ENCODE results near the gene EPAS1.

Gene EPAS1

DNA sequence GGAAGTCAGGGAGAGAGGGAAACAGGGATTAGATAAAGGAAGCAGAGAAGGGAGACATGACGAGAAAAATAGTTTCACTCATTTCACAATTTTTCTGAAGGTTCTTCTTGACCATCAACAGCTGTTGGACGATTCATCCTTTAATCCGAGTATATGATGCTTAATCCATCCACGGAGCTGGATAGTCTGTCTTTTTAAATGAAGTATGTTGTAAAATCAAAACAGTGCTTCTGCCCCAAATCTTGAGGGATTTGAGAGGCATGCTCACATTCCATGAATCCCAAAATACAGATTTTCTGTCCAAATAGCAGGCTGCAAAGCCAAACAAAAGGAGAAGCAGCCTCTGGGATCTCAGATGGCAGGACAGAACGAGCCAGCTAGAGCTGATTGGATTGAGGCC, 47.5 kb downstream of the EPAS1 start:
- Histone ChIP-seq H3K9me3 (ENCODE audit: control insufficient read depth, insufficient read depth, low read depth, low read length) (no peaks in the 10 kb centered on the region), H3K27ac (ENCODE audit: low read depth, low read length) (no peak overlapping the region), H3K27me3 (ENCODE audit: control insufficient read depth, insufficient read depth, low read length) (no peaks in the 10 kb centered on the region), H3K4me1 (ENCODE audit: control insufficient read depth, insufficient read depth, low read length) (no peaks in the 10 kb centered on the region), H3K36me3 (ENCODE audit: control insufficient read depth, insufficient read depth, low read length) (no peaks in the 10 kb centered on the region), H3K9ac (ENCODE audit: low read length) (no peak overlapping the region), H3K4me3 (ENCODE audit: low read depth, low read length) (no peak overlapping the region)

DNA sequence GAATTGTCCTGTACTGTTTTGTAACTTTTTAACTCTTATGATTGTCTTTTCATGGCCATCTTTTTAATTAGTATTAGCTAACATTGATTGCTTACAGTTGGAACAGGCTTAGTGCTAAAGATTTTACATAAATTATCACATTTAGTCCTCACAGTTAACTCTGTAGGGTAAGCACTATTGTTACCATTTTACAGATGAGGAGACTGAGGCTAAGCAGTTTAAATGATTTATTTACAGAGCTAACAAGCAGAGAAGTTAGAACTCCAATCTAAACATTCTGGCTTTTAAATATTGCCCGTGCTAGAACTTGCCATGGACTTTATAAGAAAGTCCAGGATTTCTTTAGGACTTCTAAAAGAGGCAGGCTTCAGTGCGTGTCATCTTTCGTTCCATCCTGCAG, 48.6 kb downstream of the EPAS1 start:
- no peak overlapping the region for H3K27ac ChIP-seq (ENCODE audit: low read depth, low read length)
- no peaks in the 10 kb centered on the region for H3K4me1 ChIP-seq (ENCODE audit: control insufficient read depth, insufficient read depth, low read length)
- no peaks in the 10 kb centered on the region for H3K27me3 ChIP-seq (ENCODE audit: control insufficient read depth, insufficient read depth, low read length)
- no peak overlapping the region for H3K4me3 ChIP-seq (ENCODE audit: low read depth, low read length)
- no peaks in the 10 kb centered on the region for H3K9me3 ChIP-seq (ENCODE audit: control insufficient read depth, insufficient read depth, low read depth, low read length)
- H3K9ac ChIP-seq (ENCODE audit: low read length), result no peak overlapping the region
- no peaks in the 10 kb centered on the region for H3K36me3 ChIP-seq (ENCODE audit: control insufficient read depth, insufficient read depth, low read length)

DNA sequence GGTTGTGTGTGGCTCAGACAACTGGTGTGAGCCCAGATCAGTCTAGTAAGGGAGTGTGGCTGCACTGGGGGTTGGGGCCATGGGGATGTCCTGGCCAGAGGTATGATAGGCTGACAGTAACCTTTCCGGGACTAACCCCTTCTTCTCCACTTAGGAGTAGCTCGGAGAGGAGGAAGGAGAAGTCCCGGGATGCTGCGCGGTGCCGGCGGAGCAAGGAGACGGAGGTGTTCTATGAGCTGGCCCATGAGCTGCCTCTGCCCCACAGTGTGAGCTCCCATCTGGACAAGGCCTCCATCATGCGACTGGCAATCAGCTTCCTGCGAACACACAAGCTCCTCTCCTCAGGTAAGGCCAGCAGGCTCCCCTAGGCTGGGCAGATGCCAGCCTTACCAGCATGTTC, 49.5 kb downstream of the EPAS1 start:
- Histone ChIP-seq H3K4me1 (ENCODE audit: control insufficient read depth, insufficient read depth, low read length) (no peaks in the 10 kb centered on the region), H3K27me3 (ENCODE audit: control insufficient read depth, insufficient read depth, low read length) (no peaks in the 10 kb centered on the region), H3K36me3 (ENCODE audit: control insufficient read depth, insufficient read depth, low read length) (no peaks in the 10 kb centered on the region), H3K27ac (ENCODE audit: low read depth, low read length) (no peak overlapping the region), H3K9ac (ENCODE audit: low read length) (no peak overlapping the region), H3K9me3 (ENCODE audit: control insufficient read depth, insufficient read depth, low read depth, low read length) (no peaks in the 10 kb centered on the region), H3K4me3 (ENCODE audit: low read depth, low read length) (no peak overlapping the region)

DNA sequence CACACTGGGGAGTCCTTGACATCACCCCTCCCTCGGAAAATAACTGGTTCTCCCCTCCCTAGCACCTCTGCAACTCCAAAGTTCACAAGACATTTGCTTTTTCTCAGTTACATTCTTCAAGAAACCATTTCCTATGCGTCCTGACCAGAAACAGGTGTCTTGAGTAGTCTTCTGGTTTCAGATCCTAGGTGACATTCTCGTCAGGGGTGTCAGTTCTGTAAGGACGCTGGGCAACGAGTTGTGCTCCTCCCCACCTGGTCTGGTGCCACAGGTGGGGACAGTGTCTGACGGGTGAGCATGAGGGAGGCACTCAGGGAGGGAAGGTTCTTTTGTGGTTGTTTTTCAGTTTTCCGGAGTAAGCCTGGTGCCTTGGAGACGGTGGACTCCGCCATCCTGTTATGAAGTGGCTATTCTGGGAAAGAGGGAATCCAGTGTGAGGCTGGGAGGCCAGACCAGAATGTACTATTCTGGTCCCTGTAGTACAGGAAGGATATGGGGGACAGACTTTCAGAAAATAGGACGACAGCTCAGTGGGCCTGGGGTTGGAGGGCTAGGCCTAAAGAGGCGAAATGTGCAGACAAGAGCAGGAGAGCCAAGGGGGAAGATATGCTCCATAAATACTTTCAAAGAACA, 50.6 kb downstream of the EPAS1 start:
- Histone ChIP-seq H3K9ac (ENCODE audit: low read length) (no peak overlapping the region), H3K27me3 (ENCODE audit: control insufficient read depth, insufficient read depth, low read length) (no peaks in the 10 kb centered on the region), H3K4me1 (ENCODE audit: control insufficient read depth, insufficient read depth, low read length) (no peaks in the 10 kb centered on the region), H3K27ac (ENCODE audit: low read depth, low read length) (no peak overlapping the region), H3K4me3 (ENCODE audit: low read depth, low read length) (no peak overlapping the region), H3K9me3 (ENCODE audit: control insufficient read depth, insufficient read depth, low read depth, low read length) (no peaks in the 10 kb centered on the region), H3K36me3 (ENCODE audit: control insufficient read depth, insufficient read depth, low read length) (no peaks in the 10 kb centered on the region)

DNA sequence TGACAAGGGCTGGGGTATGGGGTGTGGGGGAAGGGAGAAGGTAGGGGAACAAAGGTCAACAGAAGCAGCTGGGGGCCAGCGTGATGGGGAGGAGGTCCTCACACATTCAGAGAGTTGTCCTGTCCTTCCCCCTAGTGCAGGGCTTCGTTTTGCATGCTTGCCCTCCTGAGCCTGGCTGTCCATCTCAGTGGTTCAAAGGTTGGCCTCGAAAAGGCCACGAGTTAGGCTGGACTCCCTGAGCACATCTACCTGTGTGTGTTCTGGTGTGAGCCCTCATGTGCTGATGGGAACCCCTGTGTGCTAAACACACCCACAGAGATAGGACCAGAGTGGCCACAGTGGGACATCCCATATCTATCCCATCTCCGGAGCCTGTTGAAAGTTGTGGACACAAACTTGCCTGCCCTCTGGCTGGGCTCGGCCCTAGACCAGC, 51.9 kb downstream of the EPAS1 start:
- H3K27ac ChIP-seq (ENCODE audit: low read depth, low read length), result no peak overlapping the region
- no peaks in the 10 kb centered on the region for H3K36me3 ChIP-seq (ENCODE audit: control insufficient read depth, insufficient read depth, low read length)
- H3K9me3 ChIP-seq (ENCODE audit: control insufficient read depth, insufficient read depth, low read depth, low read length), result no peaks in the 10 kb centered on the region
- H3K9ac ChIP-seq (ENCODE audit: low read length), result no peak overlapping the region
- no peak overlapping the region for H3K4me3 ChIP-seq (ENCODE audit: low read depth, low read length)
- H3K4me1 ChIP-seq (ENCODE audit: control insufficient read depth, insufficient read depth, low read length), result no peaks in the 10 kb centered on the region; the same call in 1 of the 2 replicates
- no peaks in the 10 kb centered on the region for H3K27me3 ChIP-seq (ENCODE audit: control insufficient read depth, insufficient read depth, low read length)

- no peak overlapping the region for H3K9ac ChIP-seq (ENCODE audit: low read length)
Observed at GRCh38 chr2:46350029-46350689, 53.0 kb downstream of the EPAS1 start.

GRCh38 chr2:46351098-46351749, 54.0 kb downstream of the EPAS1 start:
- H3K27ac ChIP-seq (ENCODE audit: low read depth, low read length), result no peak overlapping the region
- H3K36me3 ChIP-seq (ENCODE audit: control insufficient read depth, insufficient read depth, low read length), result no peaks in the 10 kb centered on the region
- H3K9ac ChIP-seq (ENCODE audit: low read length), result no peak overlapping the region
- H3K4me1 ChIP-seq (ENCODE audit: control insufficient read depth, insufficient read depth, low read length), result no peaks in the 10 kb centered on the region; the same call in 1 of the 2 replicates
- H3K27me3 ChIP-seq (ENCODE audit: control insufficient read depth, insufficient read depth, low read length), result no peaks in the 10 kb centered on the region
- no peak overlapping the region for H3K4me3 ChIP-seq (ENCODE audit: low read depth, low read length)
- H3K9me3 ChIP-seq (ENCODE audit: control insufficient read depth, insufficient read depth, low read depth, low read length), result no peaks in the 10 kb centered on the region

More at GRCh38 chr2:46350029-46350689, 53.0 kb downstream of the EPAS1 start:
- Histone ChIP-seq H3K9me3 (ENCODE audit: control insufficient read depth, insufficient read depth, low read depth, low read length) (no peaks in the 10 kb centered on the region), H3K27me3 (ENCODE audit: control insufficient read depth, insufficient read depth, low read length) (no peaks in the 10 kb centered on the region), H3K36me3 (ENCODE audit: control insufficient read depth, insufficient read depth, low read length) (no peaks in the 10 kb centered on the region), H3K4me1 (ENCODE audit: control insufficient read depth, insufficient read depth, low read length) (no peaks in the 10 kb centered on the region; the same call in 1 of the 2 replicates), H3K4me3 (ENCODE audit: low read depth, low read length) (no peak overlapping the region), H3K27ac (ENCODE audit: low read depth, low read length) (no peak overlapping the region)

DNA sequence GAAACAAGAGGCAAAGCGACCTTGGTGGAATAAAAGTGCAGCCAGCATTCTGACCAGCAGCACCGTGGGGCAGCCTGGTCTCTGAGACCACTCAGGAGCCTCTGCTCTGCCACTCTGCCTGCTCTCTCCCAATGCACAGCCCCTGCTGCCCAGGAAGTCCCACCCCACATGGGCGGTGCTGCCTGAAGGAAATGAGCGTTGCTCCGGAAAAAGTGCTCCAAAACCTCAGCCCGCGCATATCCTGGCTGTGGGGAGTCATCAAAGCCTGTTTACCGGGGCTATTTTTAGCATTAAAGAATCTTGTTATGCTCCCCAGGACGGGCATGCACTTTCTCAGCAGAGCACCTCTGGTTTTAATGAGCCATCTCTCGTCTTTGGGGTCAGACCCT, 54.5 kb downstream of the EPAS1 start:
- no peak overlapping the region for H3K4me3 ChIP-seq (ENCODE audit: low read depth, low read length)
- H3K9ac ChIP-seq (ENCODE audit: low read length), result no peak overlapping the region
- H3K36me3 ChIP-seq (ENCODE audit: control insufficient read depth, insufficient read depth, low read length), result no peaks in the 10 kb centered on the region
- H3K4me1 ChIP-seq (ENCODE audit: control insufficient read depth, insufficient read depth, low read length), result no peaks in the 10 kb centered on the region; the same call in 1 of the 2 replicates
- no peak overlapping the region for H3K27ac ChIP-seq (ENCODE audit: low read depth, low read length)
- H3K27me3 ChIP-seq (ENCODE audit: control insufficient read depth, insufficient read depth, low read length), result no peaks in the 10 kb centered on the region
- no peaks in the 10 kb centered on the region for H3K9me3 ChIP-seq (ENCODE audit: control insufficient read depth, insufficient read depth, low read depth, low read length)

GRCh38 chr2:46352621-46353020, 55.4 kb downstream of the EPAS1 start:
- Histone ChIP-seq H3K36me3 (ENCODE audit: control insufficient read depth, insufficient read depth, low read length) (no peaks in the 10 kb centered on the region), H3K27me3 (ENCODE audit: control insufficient read depth, insufficient read depth, low read length) (no peaks in the 10 kb centered on the region), H3K4me3 (ENCODE audit: low read depth, low read length) (no peak overlapping the region), H3K27ac (ENCODE audit: low read depth, low read length) (no peak overlapping the region), H3K9me3 (ENCODE audit: control insufficient read depth, insufficient read depth, low read depth, low read length) (no peaks in the 10 kb centered on the region), H3K9ac (ENCODE audit: low read length) (no peak overlapping the region), H3K4me1 (ENCODE audit: control insufficient read depth, insufficient read depth, low read length) (no peaks in the 10 kb centered on the region; the same call in 1 of the 2 replicates)

DNA sequence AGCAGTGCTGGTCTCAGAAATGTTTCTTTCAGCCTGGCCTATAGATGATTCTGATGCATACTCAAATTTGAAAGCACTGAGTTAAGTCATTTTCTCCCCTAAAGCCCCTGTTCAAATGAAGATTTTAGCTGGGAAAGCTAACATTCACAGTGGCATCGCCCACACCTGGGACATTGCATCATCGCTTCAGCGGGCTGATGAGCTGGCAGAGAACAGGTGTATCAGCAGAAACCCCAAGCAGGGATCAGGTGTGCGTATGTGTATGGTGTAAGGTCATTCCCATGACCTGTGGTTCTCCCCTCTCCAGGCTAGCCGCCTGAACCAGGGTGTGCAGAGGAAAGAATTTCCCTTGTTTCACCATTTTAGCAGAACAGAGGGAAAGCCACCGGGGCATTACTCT, 56.3 kb downstream of the EPAS1 start:
- Histone ChIP-seq H3K27me3 (ENCODE audit: control insufficient read depth, insufficient read depth, low read length) (no peaks in the 10 kb centered on the region), H3K9ac (ENCODE audit: low read length) (no peak overlapping the region), H3K27ac (ENCODE audit: low read depth, low read length) (no peak overlapping the region), H3K36me3 (ENCODE audit: control insufficient read depth, insufficient read depth, low read length) (no peaks in the 10 kb centered on the region), H3K4me3 (ENCODE audit: low read depth, low read length) (no peak overlapping the region), H3K4me1 (ENCODE audit: control insufficient read depth, insufficient read depth, low read length) (no peaks in the 10 kb centered on the region; the same call in 1 of the 2 replicates), H3K9me3 (ENCODE audit: control insufficient read depth, insufficient read depth, low read depth, low read length) (no peaks in the 10 kb centered on the region)

GRCh38 chr2:46355756-46356155, 58.5 kb downstream of the EPAS1 start:
- Histone ChIP-seq H3K27me3 (ENCODE audit: control insufficient read depth, insufficient read depth, low read length) (no peaks in the 10 kb centered on the region), H3K4me3 (ENCODE audit: low read depth, low read length) (no peak overlapping the region), H3K27ac (ENCODE audit: low read depth, low read length) (no peak overlapping the region), H3K9me3 (ENCODE audit: control insufficient read depth, insufficient read depth, low read depth, low read length) (no peaks in the 10 kb centered on the region), H3K9ac (ENCODE audit: low read length) (no peak overlapping the region), H3K36me3 (ENCODE audit: control insufficient read depth, insufficient read depth, low read length) (no peaks in the 10 kb centered on the region), H3K4me1 (ENCODE audit: control insufficient read depth, insufficient read depth, low read length) (no peaks in the 10 kb centered on the region; the same call in 1 of the 2 replicates)
